Subcutaneous adipose tissue (tissue), 4 donors: Measurements from ENCODE around the gene MAP6D1. TPM values are rescaled to one million over a fixed set of nuclear protein-coding genes. Genes with fewer than 3 reads are reported as not detected.

ENCODE experiments used
- total RNA-seq, 4 donors: library from RNA; depleted of rRNA; stranded (reverse); fragments of >200 nt; gene quantifications; one replicate each; pipeline ENCODE4 v1.1.0, GENCODE V29; 2016
- TF ChIP-seq, protein P1 (sequence below): fragments of 450-650 bp; IDR thresholded peaks from one replicate; pipeline ENCODE4 v1.5.1; 2016; ENCODE audit warnings: low read depth, mild to moderate bottlenecking, control low read depth, antibody characterized with exemption, moderate library complexity

MAP6D1 gene
- total RNA-seq, 4 donors from 2014 or later = 0.38 to 2.0 (median 1.0) TPM; not detected in 1

DNA sequence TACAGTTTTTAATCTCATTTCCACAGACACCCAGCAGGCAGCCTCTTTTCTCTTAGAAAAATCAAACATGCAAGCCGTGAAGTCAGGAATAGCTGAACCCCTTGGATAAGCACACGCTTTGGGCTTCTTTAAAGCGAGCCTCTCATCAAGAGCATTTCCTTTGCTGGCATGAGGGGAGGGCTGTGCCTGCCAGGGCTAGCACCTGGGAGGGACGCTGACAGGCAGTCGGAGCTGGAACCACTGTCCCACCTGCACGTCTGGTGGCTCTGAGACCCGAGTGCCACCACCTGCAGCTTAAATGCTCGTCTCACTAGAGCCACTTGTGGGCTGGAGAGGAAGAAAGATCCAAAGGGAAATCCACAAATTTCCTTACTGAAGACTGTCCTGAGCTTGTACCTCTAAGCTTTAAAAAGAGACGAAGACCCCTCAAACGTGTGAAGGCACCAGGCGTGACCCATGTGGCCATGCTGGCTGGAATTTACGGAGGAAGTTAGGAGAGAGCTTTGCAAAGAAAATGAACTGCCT lies 9.4 kb downstream of the MAP6D1 start:
- TF ChIP-seq, protein P1, sequence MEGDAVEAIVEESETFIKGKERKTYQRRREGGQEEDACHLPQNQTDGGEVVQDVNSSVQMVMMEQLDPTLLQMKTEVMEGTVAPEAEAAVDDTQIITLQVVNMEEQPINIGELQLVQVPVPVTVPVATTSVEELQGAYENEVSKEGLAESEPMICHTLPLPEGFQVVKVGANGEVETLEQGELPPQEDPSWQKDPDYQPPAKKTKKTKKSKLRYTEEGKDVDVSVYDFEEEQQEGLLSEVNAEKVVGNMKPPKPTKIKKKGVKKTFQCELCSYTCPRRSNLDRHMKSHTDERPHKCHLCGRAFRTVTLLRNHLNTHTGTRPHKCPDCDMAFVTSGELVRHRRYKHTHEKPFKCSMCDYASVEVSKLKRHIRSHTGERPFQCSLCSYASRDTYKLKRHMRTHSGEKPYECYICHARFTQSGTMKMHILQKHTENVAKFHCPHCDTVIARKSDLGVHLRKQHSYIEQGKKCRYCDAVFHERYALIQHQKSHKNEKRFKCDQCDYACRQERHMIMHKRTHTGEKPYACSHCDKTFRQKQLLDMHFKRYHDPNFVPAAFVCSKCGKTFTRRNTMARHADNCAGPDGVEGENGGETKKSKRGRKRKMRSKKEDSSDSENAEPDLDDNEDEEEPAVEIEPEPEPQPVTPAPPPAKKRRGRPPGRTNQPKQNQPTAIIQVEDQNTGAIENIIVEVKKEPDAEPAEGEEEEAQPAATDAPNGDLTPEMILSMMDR = no peak

DNA sequence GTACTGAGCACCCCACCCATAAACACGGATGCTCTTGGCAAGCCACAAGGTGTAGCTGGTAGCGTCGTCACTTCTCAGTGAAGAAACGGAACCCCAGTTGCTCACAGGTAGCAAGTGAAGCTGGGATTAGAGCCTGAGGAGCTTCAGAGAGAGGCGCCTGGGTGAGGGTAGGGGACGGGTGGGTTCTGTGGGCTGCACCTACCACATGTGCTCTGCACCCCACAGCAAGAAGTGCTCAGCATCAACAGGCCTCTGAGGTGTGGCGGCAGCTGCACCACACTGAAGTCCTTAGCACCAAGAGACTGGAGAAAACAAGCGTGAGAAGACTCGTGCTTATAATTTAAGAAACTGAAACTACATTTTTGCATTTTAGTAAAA lies 9.8 kb downstream of the MAP6D1 start:
- TF ChIP-seq, protein P1 = no peak

DNA sequence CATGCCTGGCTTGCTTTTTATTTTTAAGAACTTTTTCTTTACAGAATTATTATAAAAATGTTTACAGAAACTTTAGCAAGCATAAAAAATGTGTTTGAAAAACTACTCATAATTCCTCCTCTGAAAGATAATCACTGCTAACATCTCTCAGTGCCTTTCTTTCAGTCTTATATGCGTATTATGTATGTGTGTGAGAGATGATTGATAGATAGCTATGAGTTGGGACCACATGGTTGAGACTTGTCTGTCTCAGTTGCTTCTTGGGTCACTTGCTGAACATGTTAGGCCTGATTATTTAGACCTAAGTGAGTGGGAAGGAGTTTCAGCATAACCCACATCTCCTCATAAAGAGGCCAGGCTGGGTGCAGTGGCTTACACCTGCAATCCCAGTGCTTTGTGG lies 11.1 kb downstream of the MAP6D1 start:
- TF ChIP-seq, protein P1 = no peak

DNA sequence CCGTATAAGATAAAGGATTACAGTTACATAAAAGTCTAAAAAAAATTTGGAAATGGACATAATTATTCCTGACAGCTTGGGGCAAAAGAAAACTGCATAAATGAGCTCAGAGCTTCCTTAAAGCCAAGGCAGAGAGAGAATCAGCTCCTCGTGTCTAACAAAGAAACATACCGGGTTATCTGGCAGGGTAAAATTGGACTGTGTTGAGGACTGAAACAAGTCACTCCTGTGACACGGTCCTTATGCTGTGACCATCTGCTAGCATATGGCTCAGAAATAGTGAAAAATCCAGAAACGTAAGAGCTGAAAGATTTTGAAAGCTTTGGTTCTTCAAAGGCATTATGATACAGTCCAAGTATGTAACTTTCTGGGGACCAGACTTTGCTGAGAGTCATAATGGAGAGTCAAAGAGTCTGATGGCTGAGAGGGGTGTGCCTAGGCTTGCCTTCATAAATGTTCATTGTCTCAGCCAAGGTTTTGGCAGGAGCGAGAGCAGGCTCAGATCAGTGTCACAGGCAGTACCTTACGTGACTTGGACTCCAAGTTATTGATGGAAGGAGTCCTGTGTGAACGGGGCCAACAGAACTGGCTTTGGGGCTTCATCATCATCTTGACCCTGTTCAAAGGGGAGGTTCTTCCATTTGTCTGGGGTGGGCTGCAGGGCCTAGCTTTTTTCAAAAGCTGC lies 12.5 kb downstream of the MAP6D1 start:
- TF ChIP-seq, protein P1 = no peak

DNA sequence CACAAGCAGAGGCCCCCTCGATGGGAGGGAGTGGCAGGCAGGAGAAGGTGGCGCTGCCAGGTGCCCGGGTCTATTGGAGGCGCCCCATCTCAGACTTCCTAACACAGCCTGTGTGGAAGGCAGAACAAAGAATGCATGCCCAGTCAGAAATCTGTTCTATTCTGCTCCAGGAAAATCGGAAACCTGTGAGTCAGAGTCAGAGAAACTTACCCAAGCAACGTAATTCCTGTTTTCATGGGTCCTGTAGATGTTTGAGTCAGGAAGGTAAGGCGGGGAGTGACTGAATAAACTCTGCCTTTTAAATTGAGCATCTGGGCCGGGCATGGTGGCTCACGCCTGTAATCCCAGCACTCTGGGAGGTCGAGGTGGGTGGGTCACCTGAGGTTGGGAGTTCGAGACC lies 13.7 kb downstream of the MAP6D1 start:
- TF ChIP-seq, protein P1 = no peak

DNA sequence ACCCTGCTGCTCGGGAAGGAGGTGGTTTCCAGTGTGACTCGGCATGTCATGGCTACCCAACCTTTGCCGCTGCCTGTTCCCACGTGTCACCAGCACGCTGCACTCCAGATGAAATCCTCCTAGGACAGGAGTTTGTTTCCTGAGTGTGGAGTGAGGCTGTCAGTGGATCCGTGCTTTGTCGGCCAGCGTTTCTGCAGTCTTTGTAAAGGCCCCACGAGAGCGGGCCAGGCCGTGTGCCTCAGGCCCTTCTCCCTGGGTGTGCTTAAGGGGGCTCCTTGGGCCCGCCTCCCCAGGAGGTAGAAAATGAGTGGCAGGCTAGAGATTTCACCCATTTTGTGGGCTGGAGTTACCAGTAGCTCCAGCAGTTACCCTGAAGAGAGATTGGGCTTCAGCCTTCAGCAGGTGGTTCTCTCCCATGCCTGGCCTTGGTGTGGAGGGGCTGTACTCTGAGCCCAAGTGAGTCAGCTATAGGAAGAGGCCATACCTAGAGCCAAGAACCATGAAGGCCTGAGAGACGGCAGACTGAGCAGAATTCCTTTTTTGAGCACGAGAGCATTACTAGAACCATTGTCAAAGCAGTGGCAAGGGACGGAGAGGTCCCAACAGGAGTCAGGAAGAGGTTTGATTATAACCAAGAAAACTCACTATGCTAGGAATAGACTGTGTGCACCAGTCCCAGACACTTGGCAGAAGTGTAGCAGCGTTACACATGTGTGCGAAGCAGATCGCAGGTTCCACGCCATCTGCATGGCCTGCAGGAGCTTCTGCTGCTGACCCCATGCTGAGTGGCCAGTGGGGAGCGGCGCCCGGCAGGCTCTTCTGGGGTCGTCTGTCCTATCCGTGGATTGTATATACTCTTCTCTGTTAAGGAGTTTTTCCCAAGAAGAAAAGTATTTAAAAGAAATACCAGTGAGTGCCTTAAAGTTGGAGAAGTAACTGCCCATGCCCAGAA lies 14.5 kb downstream of the MAP6D1 start:
- TF ChIP-seq, protein P1 = no peak

DNA sequence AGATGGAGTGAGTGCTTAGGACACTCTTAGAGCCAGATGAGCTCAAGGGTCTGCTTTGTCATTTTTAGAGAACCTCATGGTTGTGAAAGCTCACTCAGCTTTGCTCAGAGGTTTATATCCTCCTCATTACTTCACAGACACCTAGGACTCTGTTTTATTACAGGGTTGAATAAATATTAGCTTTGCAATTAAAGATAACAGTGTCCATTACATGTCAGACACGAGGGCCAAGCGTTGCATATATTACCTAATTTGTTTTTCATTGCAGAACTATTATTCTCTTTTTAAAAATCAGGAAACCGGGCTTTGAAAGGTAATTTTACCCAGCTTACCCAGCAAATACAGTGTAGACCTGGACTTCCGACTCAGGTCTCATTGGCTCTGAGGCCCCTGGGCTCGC lies 16.1 kb downstream of the MAP6D1 start:
- TF ChIP-seq, protein P1 = no peak
